CD4-positive, alpha-beta T cell treated with Interleukin-10 for 1 hour (primary cell): Measurements from ENCODE around the gene C6orf141.
"Not testable (repeated sequence)": the region's sequence is repeated elsewhere in the genome, so short reads cannot be mapped to it uniquely, and the experiment has no call there.

Source experiments
- DNase-seq: peaks from one replicate; pipeline ENCODE4 v3.0.0-alpha.2; 2020

C6orf141 gene

DNA sequence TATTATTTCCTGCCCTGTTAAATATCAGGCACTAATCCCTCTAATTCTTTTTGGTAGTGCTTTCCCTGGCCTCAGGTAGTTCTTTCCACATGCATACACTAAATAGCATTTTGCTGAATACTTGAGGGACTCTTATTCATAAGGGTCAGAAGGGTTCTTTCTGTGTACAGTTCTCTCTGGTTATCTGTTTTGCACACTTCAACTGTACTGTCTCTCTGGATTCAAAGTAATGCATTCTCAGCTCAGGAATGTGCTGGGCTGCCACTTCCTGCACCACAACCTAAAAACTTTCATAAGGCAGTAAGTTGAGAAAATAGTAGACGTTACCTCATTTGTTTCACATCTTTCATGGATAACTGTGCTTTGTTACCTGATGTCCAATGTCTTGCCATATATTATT is 32.1 kb downstream of the C6orf141 start:
- DNase-seq = no peak

GRCh38 chr6:49587262-49587661 is 36.8 kb downstream of the C6orf141 start:
- not testable (repeated sequence) for DNase-seq
